ENCODE measurements around the gene PCBP4.
A peak's percentile ranks its signal among the peaks of the same experiment; 100 is the strongest.

Gene PCBP4

DNA sequence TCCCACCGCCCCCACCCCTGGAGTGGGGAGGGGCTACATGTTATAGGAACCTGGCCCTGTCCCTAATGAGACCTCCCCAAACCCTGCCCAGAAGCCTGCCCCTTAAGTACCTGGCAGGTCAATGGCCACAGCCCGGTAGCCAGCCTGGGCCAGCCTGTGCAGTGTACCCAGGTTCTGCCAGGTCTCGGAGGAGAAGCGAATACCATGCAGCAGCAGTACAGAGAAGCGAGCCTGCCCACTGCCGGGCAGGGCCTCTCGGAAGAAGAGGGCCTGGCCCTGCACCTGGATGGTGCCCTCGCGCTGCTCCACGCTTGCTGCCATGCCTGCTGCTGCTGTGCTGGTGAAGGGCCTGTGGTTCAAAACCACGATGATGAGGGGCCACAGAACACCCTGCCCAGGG is 4.1 kb upstream of the PCBP4 start:
- TF ChIP-seq, protein P1, sequence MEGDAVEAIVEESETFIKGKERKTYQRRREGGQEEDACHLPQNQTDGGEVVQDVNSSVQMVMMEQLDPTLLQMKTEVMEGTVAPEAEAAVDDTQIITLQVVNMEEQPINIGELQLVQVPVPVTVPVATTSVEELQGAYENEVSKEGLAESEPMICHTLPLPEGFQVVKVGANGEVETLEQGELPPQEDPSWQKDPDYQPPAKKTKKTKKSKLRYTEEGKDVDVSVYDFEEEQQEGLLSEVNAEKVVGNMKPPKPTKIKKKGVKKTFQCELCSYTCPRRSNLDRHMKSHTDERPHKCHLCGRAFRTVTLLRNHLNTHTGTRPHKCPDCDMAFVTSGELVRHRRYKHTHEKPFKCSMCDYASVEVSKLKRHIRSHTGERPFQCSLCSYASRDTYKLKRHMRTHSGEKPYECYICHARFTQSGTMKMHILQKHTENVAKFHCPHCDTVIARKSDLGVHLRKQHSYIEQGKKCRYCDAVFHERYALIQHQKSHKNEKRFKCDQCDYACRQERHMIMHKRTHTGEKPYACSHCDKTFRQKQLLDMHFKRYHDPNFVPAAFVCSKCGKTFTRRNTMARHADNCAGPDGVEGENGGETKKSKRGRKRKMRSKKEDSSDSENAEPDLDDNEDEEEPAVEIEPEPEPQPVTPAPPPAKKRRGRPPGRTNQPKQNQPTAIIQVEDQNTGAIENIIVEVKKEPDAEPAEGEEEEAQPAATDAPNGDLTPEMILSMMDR (IDR thresholded peaks at IDR 0.05; ENCODE audit: low read depth, low read length, missing control alignments), result no peak
- no peak overlapping the region for H3K4me3 ChIP-seq (replicated peaks; ENCODE audit: low read depth, low read length)
- no peak for DNase-seq (ENCODE audit: extremely low read depth, low read depth)

DNA sequence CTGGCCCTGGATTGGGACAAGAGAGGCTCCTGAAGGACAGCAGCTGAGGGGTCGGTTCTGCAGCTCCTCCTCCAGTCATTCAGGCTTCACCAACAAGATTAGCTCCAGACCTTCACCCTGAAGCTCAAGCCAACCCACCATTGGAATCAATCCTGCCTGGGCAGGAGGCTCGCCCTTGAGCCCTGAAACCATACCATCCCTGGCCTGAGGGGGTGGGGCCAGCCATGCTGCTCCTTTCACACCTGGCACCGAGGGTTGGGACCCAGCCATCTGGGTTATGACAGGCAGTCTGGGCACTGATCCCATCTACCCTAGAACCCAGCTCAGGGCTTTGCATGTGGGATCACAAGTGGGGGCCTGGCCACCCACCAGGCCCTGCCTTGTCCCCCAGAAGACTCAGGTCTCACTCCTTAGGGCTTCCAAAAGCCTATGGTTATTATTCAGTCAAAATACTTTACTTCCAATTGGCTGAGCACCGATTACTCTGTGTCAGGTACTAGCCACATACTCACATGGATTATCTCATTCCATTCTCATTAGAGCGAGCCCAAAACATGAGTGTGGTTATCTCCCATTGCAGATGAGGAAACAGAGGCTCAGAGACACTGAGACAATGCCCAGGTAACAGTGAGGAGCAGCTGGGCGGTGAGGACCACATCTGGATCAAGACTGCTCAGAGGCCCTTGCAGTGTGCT is 3.5 kb upstream of the PCBP4 start:
- TF ChIP-seq, protein P1 (IDR thresholded peaks at IDR 0.05; ENCODE audit: low read depth, low read length, missing control alignments), result no peak
- DNase-seq (ENCODE audit: extremely low read depth, low read depth), result no peak
- H3K4me3 ChIP-seq (replicated peaks; ENCODE audit: low read depth, low read length), result no peak overlapping the region

DNA sequence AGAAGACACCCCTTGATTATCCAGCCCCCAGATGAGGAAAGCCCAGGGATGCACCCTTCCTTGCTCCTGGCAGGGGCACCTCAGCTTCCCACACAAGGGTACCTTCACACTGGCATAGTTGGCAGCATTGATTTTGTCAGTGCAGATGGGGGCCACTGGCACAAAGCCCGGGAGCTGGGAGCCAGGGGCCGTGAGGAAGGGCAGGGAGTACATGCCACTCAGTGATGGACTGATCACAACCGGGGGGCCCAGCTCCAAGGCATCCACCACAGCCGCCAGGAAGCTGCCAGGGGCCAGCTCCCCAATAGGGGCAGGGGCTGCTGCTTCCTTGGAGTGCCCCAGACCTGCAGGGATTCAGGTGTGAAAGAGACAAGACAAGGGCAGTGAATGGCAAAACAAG is 2.6 kb upstream of the PCBP4 start:
- TF ChIP-seq, protein P1 (IDR thresholded peaks at IDR 0.05; ENCODE audit: low read depth, low read length, missing control alignments), result no peak
- H3K4me3 ChIP-seq (replicated peaks; ENCODE audit: low read depth, low read length), result no peak overlapping the region
- no peak for DNase-seq (ENCODE audit: extremely low read depth, low read depth)

DNA sequence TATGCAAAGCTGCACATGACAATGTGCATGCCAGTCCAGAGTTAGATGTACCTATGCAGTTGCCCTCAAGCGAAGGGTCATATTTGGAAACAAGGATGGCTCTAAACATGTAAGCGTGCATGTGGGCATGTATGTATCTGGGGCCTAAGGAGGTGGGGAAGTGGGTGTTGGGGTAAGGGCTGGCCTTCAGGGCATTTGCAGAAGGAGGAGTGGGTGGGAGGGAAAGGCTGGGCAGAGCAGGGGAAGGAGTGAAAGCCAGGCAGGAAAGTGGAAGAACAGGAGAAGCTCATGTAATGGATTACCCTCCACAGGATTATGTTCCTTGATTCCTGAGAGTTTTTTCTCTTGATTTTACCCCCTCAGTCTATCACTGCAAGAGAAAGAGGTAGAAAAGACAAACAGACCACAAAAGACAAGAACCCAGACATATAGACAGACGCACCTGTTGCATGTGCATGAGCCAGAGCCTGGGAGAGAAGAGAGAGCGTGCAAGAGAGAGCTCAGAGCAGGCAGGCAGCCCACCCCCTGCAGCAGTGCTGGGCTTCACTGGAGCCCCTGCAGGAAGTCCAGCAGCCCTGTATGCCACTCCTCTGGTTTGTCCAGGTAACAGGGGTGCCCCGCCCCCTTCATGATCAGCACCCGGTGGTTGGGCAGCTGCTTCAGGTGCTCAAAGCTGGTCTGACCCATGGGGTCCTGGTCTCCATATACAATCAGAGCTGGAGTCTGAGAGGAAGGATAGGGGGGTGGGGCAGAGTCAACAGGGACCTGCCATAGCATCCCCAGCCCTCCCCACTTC is 1.8 kb upstream of the PCBP4 start:
- H3K4me3 ChIP-seq (replicated peaks; ENCODE audit: low read depth, low read length), result no peak overlapping the region
- no peak for DNase-seq (ENCODE audit: extremely low read depth, low read depth)
- TF ChIP-seq, protein P1 (IDR thresholded peaks at IDR 0.05; ENCODE audit: low read depth, low read length, missing control alignments), result no peak

DNA sequence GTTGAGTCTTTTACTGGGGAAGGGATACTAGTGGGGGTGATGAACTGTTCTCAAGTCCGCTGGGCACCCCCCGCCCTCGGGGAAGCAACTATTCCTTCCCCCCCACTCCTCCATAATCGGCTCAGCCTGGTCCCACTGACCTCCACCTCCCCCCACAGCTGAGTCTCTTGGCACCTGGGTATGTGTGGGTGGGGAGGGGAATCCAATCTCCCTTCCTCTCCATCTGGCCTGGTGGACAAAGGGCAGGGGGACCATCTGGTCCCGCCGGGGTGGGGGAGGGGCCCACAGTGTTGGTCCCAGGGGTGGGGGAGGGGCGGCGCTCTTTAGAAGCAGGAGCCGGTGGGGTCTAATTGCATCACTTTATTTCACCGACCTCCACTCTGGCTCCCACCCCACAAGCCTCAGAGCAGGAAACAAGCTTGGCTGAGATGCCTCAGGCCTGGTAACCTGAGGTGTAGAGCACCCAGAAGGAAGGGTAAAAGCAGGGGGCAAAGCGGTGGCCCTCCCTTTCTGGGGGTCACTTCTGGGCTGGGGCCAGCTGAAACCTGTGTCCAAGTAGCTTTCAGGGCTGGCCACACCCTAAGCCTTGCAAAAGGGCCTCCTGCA is 1.0 kb upstream of the PCBP4 start:
- peak; percentile 41 for DNase-seq (ENCODE audit: extremely low read depth, low read depth)
- H3K4me3 ChIP-seq (replicated peaks; ENCODE audit: low read depth, low read length), result peak overlapping the region; percentile 47
- TF ChIP-seq, protein P1 (IDR thresholded peaks at IDR 0.05; ENCODE audit: low read depth, low read length, missing control alignments), result no peak

DNA sequence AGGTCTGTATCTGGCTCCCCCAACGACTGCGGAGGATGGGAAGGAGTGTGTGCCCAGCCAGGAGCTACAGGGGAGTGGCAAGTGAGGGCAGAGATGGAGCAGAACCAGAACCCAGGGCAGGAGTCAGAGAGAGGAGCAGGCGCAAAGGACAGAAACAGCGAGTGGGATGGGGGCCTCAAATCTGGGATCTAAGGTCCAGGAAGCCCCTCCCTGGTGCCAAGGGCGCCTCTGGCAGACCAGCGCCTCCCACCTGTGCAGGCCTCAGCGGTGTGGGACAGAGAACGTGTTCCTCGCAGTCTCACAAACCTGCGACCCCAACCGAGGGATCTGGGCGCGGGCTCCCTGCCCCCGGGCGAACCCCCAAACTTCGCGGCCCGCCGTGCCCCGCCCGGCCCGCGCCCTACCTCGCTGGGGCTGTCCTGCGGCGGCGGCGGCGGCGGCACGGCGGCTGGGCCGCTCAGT is 301 bp downstream of the PCBP4 start:
- TF ChIP-seq, protein P1 (IDR thresholded peaks at IDR 0.05; ENCODE audit: low read depth, low read length, missing control alignments), result no peak
- no peak for DNase-seq (ENCODE audit: extremely low read depth, low read depth)
- H3K4me3 ChIP-seq (replicated peaks; ENCODE audit: low read depth, low read length), result peak overlapping the region; percentile 53

Data from HFF-Myc (cell line).